Measurements from ENCODE around the gene CEP57. TPM values are rescaled to one million over a fixed set of nuclear protein-coding genes. Genes with fewer than 3 reads are reported as not detected.
A peak's percentile ranks its signal among the peaks of the same experiment; 100 is the strongest.

The CEP57 gene
- total RNA-seq, 2 donors from 2014 or later, result 39.9 to 47.3 TPM

GRCh38 chr11:95778699-95779098 lies 11.6 kb upstream of the CEP57 start:
- no peaks in the 10 kb centered on the region for H3K36me3 ChIP-seq
- TF ChIP-seq, protein P1, sequence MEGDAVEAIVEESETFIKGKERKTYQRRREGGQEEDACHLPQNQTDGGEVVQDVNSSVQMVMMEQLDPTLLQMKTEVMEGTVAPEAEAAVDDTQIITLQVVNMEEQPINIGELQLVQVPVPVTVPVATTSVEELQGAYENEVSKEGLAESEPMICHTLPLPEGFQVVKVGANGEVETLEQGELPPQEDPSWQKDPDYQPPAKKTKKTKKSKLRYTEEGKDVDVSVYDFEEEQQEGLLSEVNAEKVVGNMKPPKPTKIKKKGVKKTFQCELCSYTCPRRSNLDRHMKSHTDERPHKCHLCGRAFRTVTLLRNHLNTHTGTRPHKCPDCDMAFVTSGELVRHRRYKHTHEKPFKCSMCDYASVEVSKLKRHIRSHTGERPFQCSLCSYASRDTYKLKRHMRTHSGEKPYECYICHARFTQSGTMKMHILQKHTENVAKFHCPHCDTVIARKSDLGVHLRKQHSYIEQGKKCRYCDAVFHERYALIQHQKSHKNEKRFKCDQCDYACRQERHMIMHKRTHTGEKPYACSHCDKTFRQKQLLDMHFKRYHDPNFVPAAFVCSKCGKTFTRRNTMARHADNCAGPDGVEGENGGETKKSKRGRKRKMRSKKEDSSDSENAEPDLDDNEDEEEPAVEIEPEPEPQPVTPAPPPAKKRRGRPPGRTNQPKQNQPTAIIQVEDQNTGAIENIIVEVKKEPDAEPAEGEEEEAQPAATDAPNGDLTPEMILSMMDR (IDR thresholded peaks at IDR 0.05), result no peak
- no peak overlapping the region for H3K27ac ChIP-seq
- H3K27me3 ChIP-seq, result no peaks in the 10 kb centered on the region
- intact Hi-C loops (cut with DNase I), result no loop called here
- no peaks in the 10 kb centered on the region for H3K4me1 ChIP-seq
- no peaks in the 10 kb centered on the region for H3K9me3 ChIP-seq
- no peak overlapping the region for H3K4me3 ChIP-seq
- H3K9ac ChIP-seq (ENCODE audit: low read depth in 2 of 2, low read length in 2 of 2), result no peak overlapping the region
- DNase-seq, result no peak

GRCh38 chr11:95780544-95780943 lies 9.8 kb upstream of the CEP57 start:
- no peaks in the 10 kb centered on the region for H3K36me3 ChIP-seq
- H3K27ac ChIP-seq, result no peak overlapping the region
- H3K4me1 ChIP-seq, result no peaks in the 10 kb centered on the region
- intact Hi-C loops (cut with DNase I), result loop anchor here (10.0 kb wide), 1 partner anchor 806 kb away; the partner anchor contains the start of genes CWC15 and KDM4D
- TF ChIP-seq, protein P1 (IDR thresholded peaks at IDR 0.05), result no peak
- DNase-seq, result no peak
- H3K4me3 ChIP-seq, result no peak overlapping the region
- no peaks in the 10 kb centered on the region for H3K27me3 ChIP-seq
- H3K9ac ChIP-seq (ENCODE audit: low read depth in 2 of 2, low read length in 2 of 2), result no peak overlapping the region
- H3K9me3 ChIP-seq, result no peaks in the 10 kb centered on the region

DNA sequence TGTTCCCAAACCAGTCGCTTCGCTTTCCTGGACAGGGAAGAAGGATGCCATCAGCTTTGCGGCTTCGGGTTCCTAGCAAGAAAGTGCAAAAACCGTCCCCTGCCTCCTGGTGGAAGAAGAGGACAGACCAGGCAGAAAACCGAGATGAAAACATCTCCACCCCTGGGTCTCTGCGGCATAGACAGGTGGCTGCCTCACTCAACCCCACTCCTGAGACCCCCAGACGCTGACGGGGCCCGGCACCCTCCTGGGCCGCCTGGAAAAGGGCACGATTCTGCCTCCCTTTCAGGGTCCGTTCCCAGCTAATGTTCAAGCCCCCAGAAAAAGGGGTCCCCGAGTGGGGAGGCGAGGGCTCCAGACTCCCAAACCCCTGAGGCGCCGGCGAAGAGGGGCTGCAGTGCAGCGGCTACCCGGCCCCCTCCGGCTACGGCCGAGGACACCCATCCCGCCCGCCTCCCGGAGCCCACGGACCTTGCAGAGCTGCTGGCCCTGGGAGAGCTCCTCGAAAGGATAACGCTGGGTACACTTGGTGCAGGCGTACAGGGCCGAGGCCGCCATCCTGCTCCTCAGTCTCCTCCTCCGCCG lies 1.3 kb upstream of the CEP57 start:
- H3K9me3 ChIP-seq, result no peaks in the 10 kb centered on the region
- intact Hi-C loops (cut with DNase I), result loop anchor here (10.0 kb wide), 1 partner anchor 814 kb away; the partner anchor contains the start of genes CWC15 and KDM4D
- H3K9ac ChIP-seq (ENCODE audit: low read depth in 2 of 2, low read length in 2 of 2), result peak overlapping the region; percentile 79 to 86
- peak overlapping the region; percentile 91 for H3K4me3 ChIP-seq
- no peaks in the 10 kb centered on the region for H3K4me1 ChIP-seq
- no peaks in the 10 kb centered on the region for H3K27me3 ChIP-seq
- H3K27ac ChIP-seq, result peak overlapping the region; percentile 96
- no peak for DNase-seq
- TF ChIP-seq, protein P1 (IDR thresholded peaks at IDR 0.05), result no peak
- H3K36me3 ChIP-seq, result no peaks in the 10 kb centered on the region

GRCh38 chr11:95789506-95790122 lies 684 bp upstream of the CEP57 start, which contains the start of gene FAM76B:
Gene FAM76B, minus strand, starts transcription at chr11:95789782. Its CDS starts 304 bp downstream, at chr11:95789478.
- intact Hi-C loops (cut with DNase I), result loop anchor here (10.0 kb wide), 1 partner anchor 815 kb away; the partner anchor contains the start of genes CWC15 and KDM4D
- Histone ChIP-seq H3K9ac (ENCODE audit: low read depth in 2 of 2, low read length in 2 of 2) (peak within 1 kb of the TSS; percentile 84 to 86), H3K36me3 (no peaks in the 10 kb centered on the region), H3K27ac (peak within 1 kb of the TSS; percentile 96), H3K4me3 (peak within 1 kb of the TSS; percentile 91), H3K4me1 (no peaks in the 10 kb centered on the region), H3K27me3 (no peaks in the 10 kb centered on the region), H3K9me3 (no peaks in the 10 kb centered on the region)
- TF ChIP-seq, protein P1 (IDR thresholded peaks at IDR 0.05), result no peak
- peak; percentile 97 for DNase-seq

DNA sequence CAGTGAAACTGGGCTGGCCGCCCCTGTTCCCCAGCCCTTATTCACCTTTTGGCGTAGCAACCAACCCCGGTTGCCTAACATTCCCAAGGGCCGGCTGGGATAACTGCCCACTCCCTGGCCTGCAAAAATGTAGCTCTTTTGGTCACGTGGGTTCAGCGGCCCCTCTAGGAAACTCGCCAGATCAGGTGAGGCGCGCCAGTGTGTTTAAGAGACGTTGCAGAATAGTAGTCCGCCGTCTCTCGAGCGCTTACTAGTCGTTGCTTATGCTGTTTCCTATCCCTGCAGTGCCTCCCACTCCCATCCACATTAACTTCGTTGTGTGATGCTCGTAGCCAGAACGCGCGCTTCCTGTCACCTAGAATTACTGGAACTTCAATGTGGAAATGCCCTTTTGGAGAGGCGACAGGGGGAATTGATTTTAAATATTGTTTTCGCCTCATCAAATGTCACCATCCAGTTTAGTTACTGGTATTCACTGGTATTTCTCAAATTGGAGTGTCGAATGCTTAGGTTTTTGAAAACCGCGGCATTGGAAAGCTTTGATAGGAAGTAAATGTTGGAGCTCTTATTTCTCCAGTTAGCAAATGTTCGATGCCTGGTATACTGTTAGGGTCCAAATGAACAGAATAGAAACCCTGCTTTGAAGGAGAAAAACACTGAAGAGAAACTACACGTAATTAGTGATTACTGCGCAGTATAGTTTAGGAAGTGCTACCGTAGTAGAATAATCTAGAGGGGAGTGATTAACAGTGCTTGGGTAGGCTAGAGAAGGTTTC lies 823 bp downstream of the CEP57 start:
- no peaks in the 10 kb centered on the region for H3K9me3 ChIP-seq
- peak overlapping the region; percentile 96 for H3K27ac ChIP-seq
- no peaks in the 10 kb centered on the region for H3K4me1 ChIP-seq
- peak overlapping the region; percentile 84 to 86 for H3K9ac ChIP-seq (ENCODE audit: low read depth in 2 of 2, low read length in 2 of 2)
- DNase-seq, result peak; percentile 85
- intact Hi-C loops (cut with DNase I), result no loop called here
- TF ChIP-seq, protein P1 (IDR thresholded peaks at IDR 0.05), result no peak
- peak overlapping the region; percentile 91 for H3K4me3 ChIP-seq
- H3K27me3 ChIP-seq, result no peaks in the 10 kb centered on the region
- H3K36me3 ChIP-seq, result no peaks in the 10 kb centered on the region
